ENCODE results near the gene SLC12A3. TPM values are rescaled to one million over a fixed set of nuclear protein-coding genes. Genes with fewer than 3 reads are reported as not detected.

The SLC12A3 gene
- polyA plus RNA-seq, 6 donors from 2014 or later: 0.10 to 0.57 (median 0.26) TPM; not detected in 3

GRCh38 chr16:56836410-56837230 lies 28.4 kb upstream of the SLC12A3 start:
- H3K9me3 Mint-ChIP-seq: no peaks in the 10 kb centered on the region
- no peak overlapping the region for H3K4me3 Mint-ChIP-seq
- no peaks in the 10 kb centered on the region for H3K27me3 Mint-ChIP-seq
- peaks cover 31 to 42% of the 10 kb centered on the region in 2 donors for H3K36me3 Mint-ChIP-seq
- no peaks in the 10 kb centered on the region for H3K4me1 Mint-ChIP-seq
- DNase-seq (no peak), ATAC-seq (ENCODE audit: low read depth in 2 of 2) (no peak)
- H3K27ac Mint-ChIP-seq: peak overlapping the region in 1 of 6 donors; percentile 79

- Mint-ChIP-seq H3K36me3 (peaks cover 26 to 38% of the 10 kb centered on the region in 2 donors), H3K27me3 (no peaks in the 10 kb centered on the region), H3K27ac (peak overlapping the region in 2 of 6 donors; percentile 3 to 63), H3K4me3 (no peak overlapping the region), H3K4me1 (no peaks in the 10 kb centered on the region), H3K9me3 (no peaks in the 10 kb centered on the region)
- ATAC-seq (ENCODE audit: low read depth in 2 of 2) (no peak), DNase-seq (no peak)
Observed at GRCh38 chr16:56838622-56839337, 26.2 kb upstream of the SLC12A3 start.

GRCh38 chr16:56841233-56841632 lies 23.8 kb upstream of the SLC12A3 start:
- H3K27me3 Mint-ChIP-seq: no peaks in the 10 kb centered on the region
- no peaks in the 10 kb centered on the region for H3K4me1 Mint-ChIP-seq
- H3K4me3 Mint-ChIP-seq: no peak overlapping the region
- peaks cover 33 to 34% of the 10 kb centered on the region in 2 donors for H3K36me3 Mint-ChIP-seq
- ATAC-seq (ENCODE audit: low read depth in 2 of 2) (no peak), DNase-seq (no peak)
- peak overlapping the region in 1 of 6 donors; percentile 38 for H3K27ac Mint-ChIP-seq
- H3K9me3 Mint-ChIP-seq: no peaks in the 10 kb centered on the region

GRCh38 chr16:56841659-56842058 lies 23.3 kb upstream of the SLC12A3 start:
- ATAC-seq (ENCODE audit: low read depth in 2 of 2) (no peak), DNase-seq (no peak)
- Mint-ChIP-seq H3K9me3 (no peaks in the 10 kb centered on the region), H3K4me1 (peaks cover 0 to 1% (median under 1%) of the 10 kb centered on the region in 3 donors), H3K4me3 (no peak overlapping the region), H3K27me3 (no peaks in the 10 kb centered on the region), H3K36me3 (peaks cover 30 to 33% of the 10 kb centered on the region in 2 donors), H3K27ac (peak overlapping the region in 1 of 6 donors; percentile 69)

- Mint-ChIP-seq H3K27ac (no peak overlapping the region), H3K4me3 (no peak overlapping the region), H3K36me3 (peaks cover 26 to 33% of the 10 kb centered on the region in 2 donors), H3K27me3 (no peaks in the 10 kb centered on the region), H3K4me1 (peaks cover 0 to 6% (median 3%) of the 10 kb centered on the region in 3 donors), H3K9me3 (no peaks in the 10 kb centered on the region)
- no peak for ATAC-seq (ENCODE audit: low read depth in 2 of 2)
- no peak for DNase-seq
Observed at GRCh38 chr16:56842133-56842532, 22.9 kb upstream of the SLC12A3 start.

GRCh38 chr16:56844056-56844455 lies 21.0 kb upstream of the SLC12A3 start:
- H3K27ac Mint-ChIP-seq: peak overlapping the region in 3 of 6 donors; percentile 39 to 79 (median 74)

GRCh38 chr16:56847173-56847910 lies 17.7 kb upstream of the SLC12A3 start:
- DNase-seq (no peak), ATAC-seq (ENCODE audit: low read depth in 2 of 2) (peak; percentile 42 to 56)

More at GRCh38 chr16:56844056-56844455, 21.0 kb upstream of the SLC12A3 start:
- no peak for DNase-seq
- Mint-ChIP-seq H3K9me3 (peaks cover 0 to 2% (median 0%) of the 10 kb centered on the region in 7 donors), H3K27me3 (no peaks in the 10 kb centered on the region), H3K4me1 (peaks cover 9 to 18% (median 11%) of the 10 kb centered on the region in 3 donors), H3K4me3 (no peak overlapping the region), H3K36me3 (peaks cover 19 to 33% of the 10 kb centered on the region in 2 donors)
- no peak for ATAC-seq (ENCODE audit: low read depth in 2 of 2)

GRCh38 chr16:56848029-56848936 lies 16.7 kb upstream of the SLC12A3 start:
- H3K4me1 Mint-ChIP-seq: peaks cover 15 to 28% (median 17%) of the 10 kb centered on the region in 3 donors
- no peak for ATAC-seq (ENCODE audit: low read depth in 2 of 2)
- peaks cover 0 to 2% (median 0%) of the 10 kb centered on the region in 7 donors for H3K9me3 Mint-ChIP-seq
- H3K27me3 Mint-ChIP-seq: no peaks in the 10 kb centered on the region
- peaks cover 5 to 12% of the 10 kb centered on the region in 2 donors for H3K36me3 Mint-ChIP-seq
- peak overlapping the region in 5 of 6 donors; percentile 28 to 82 (median 60) for H3K27ac Mint-ChIP-seq
- no peak for DNase-seq
- no peak overlapping the region for H3K4me3 Mint-ChIP-seq

More at GRCh38 chr16:56847173-56847910, 17.7 kb upstream of the SLC12A3 start:
- Mint-ChIP-seq H3K4me3 (peak overlapping the region in 3 of 8 donors; percentile 5 to 11 (median 9)), H3K4me1 (peaks cover 15 to 28% (median 17%) of the 10 kb centered on the region in 3 donors), H3K36me3 (peaks cover 9 to 20% of the 10 kb centered on the region in 2 donors), H3K27me3 (no peaks in the 10 kb centered on the region), H3K9me3 (peaks cover 0 to 2% (median 0%) of the 10 kb centered on the region in 7 donors), H3K27ac (peak overlapping the region; percentile 57 to 84 (median 60))

GRCh38 chr16:56848955-56849689 lies 15.9 kb upstream of the SLC12A3 start:
- peaks cover under 1 to 4% of the 10 kb centered on the region in 2 donors for H3K36me3 Mint-ChIP-seq
- peaks cover 15 to 28% (median 17%) of the 10 kb centered on the region in 3 donors for H3K4me1 Mint-ChIP-seq
- H3K4me3 Mint-ChIP-seq: no peak overlapping the region
- ATAC-seq (ENCODE audit: low read depth in 2 of 2): no peak
- H3K27me3 Mint-ChIP-seq: no peaks in the 10 kb centered on the region
- no peak for DNase-seq
- H3K27ac Mint-ChIP-seq: peak overlapping the region in 4 of 6 donors; percentile 16 to 85 (median 74)
- H3K9me3 Mint-ChIP-seq: peaks cover 0 to 2% (median 0%) of the 10 kb centered on the region in 7 donors

GRCh38 chr16:56849690-56850680 lies 15.0 kb upstream of the SLC12A3 start:
- ATAC-seq (ENCODE audit: low read depth in 2 of 2): no peak
- Mint-ChIP-seq H3K9me3 (peaks cover 0 to 2% (median 0%) of the 10 kb centered on the region in 7 donors), H3K4me3 (no peak overlapping the region), H3K27ac (peak overlapping the region in 3 of 6 donors; percentile 43 to 49 (median 47)), H3K27me3 (no peaks in the 10 kb centered on the region), H3K36me3 (no peaks in the 10 kb centered on the region), H3K4me1 (peaks cover 15 to 28% (median 17%) of the 10 kb centered on the region in 3 donors)
- no peak for DNase-seq

All from naive B cell (primary cell).